GM12872 (cell line): ENCODE data around the gene SDS.

Source experiments
- CTCF ChIP-seq: IDR thresholded peaks from 3 replicates; pipeline ENCODE4 v1.5.1; 2011; ENCODE audit warnings: low read depth, mild to moderate bottlenecking, low read length, moderate library complexity; ENCODE audit not compliant: insufficient read depth

The SDS gene

GRCh38 chr12:113391145-113391544, 12.5 kb downstream of the SDS start:
- TF ChIP-seq CTCF, result no peak

DNA sequence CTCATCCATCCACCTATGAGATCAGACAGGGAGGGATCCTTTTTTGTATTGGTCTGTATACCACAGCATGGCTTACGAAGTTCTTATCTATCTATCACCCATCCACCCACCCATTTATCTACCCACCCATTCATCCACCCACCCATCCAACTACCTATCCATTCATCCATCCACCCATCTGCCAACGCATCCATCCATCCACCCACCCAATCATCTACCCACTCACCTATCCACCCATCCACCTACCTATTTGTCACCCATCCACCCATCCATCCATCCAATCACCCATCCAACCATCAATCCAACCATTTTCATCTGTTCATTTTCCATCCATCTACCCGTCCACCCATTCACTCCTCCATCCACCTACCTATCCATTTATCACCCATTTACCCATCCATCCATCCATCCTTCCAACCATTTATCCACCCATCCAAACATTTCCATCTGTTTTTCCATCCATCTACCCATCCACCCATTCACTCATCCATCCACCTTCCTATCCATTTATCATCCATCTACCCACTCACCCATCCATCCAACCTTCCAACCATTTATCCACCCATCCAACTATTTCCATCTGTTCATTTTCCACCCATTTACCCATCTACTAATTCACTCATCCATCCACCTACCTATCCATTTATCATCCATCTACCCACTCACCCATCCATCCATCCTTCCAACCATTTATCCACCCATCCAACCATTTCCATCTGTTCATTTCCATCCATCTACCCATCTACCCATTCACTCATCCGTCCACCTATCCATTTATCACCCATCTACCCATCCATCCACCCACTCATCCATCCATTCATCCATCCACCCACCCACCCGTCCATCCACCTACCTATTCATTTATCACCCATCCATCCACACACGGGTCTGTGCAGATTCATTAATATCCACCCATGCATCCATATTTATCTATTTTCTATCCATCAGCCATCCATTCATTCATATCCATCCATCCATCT, 13.3 kb downstream of the SDS start:
- no peak for TF ChIP-seq CTCF

GRCh38 chr12:113388351-113388750, 15.3 kb downstream of the SDS start:
- TF ChIP-seq CTCF, result no peak

- TF ChIP-seq CTCF, result no peak
These were observed 16.1 kb downstream of the SDS start for GRCh38 chr12:113387631-113388030.

- TF ChIP-seq CTCF, result no peak
These were observed 16.7 kb downstream of the SDS start for GRCh38 chr12:113386866-113387566.

- no peak for TF ChIP-seq CTCF
These were observed 18.3 kb downstream of the SDS start for GRCh38 chr12:113385282-113385882.

GRCh38 chr12:113384778-113385177, 18.9 kb downstream of the SDS start:
- TF ChIP-seq CTCF, result no peak
